Stomach (tissue), 9 donors: ENCODE data around the gene RHD. TPM values are rescaled to one million over a fixed set of nuclear protein-coding genes. Genes with fewer than 3 reads are reported as not detected.
"Not testable (repeated sequence)": the region's sequence is repeated elsewhere in the genome, so short reads cannot be mapped to it uniquely, and the experiment has no call there.

Experiments used
- DNase-seq, 2 donors: peaks; one replicate each; pipeline versions ENCODE4 v3.0.0 to v3.0.0-alpha.2; 2013 to 2019
- H3K27ac ChIP-seq, 5 donors: fragments of 200-600 bp in 4 of 5; sonication (generic) in 4 of 5; one replicate each; pipeline ENCODE4 v1.5.1; 2013 to 2019; ENCODE audit warnings: mild to moderate bottlenecking in 1 of 5, moderate library complexity in 1 of 5
- H3K27me3 ChIP-seq, 3 donors: fragments of 200-600 bp; sonication (generic); one replicate each; pipeline ENCODE4 v1.5.1; 2017 to 2019; ENCODE audit warnings: mixed run types in 1 of 3
- H3K36me3 ChIP-seq, 4 donors: fragments of 200-600 bp; sonication (generic); 1 replicate in 3 of 4; 2 replicates in 1 of 4; pipeline ENCODE4 v1.5.1; 2016 to 2019
- H3K4me1 ChIP-seq, 4 donors: fragments of 200-600 bp; sonication (generic); one replicate each; pipeline ENCODE4 v1.5.1; 2016 to 2019
- H3K4me3 ChIP-seq, 4 donors: fragments of 200-600 bp; sonication (generic) in 3 of 4; one replicate each; pipeline ENCODE4 v1.5.1; 2016 to 2019; ENCODE audit warnings: mild to moderate bottlenecking in 1 of 4
- H3K9me3 ChIP-seq, 4 donors: fragments of 200-600 bp; sonication (generic); one replicate each; pipeline ENCODE4 v1.5.1; 2016 to 2019
- CTCF ChIP-seq, 7 experiments: fragments of 450-650 bp in 4 of 7; fragments of 200-600 bp in 3 of 7; sonication (generic) in 3 of 7; IDR thresholded peaks; one replicate each; pipeline ENCODE4 v1.5.1; 2016 to 2019; ENCODE audit warnings: antibody characterized with exemption in 7 of 7, control low read depth in 2 of 7, mild to moderate bottlenecking in 1 of 7
- EP300 ChIP-seq: sonication (generic); formaldehyde crosslinking; IDR thresholded peaks from one replicate; pipeline ENCODE4 v1.6.1; 2017; ENCODE audit warnings: antibody characterized with exemption
- POLR2A ChIP-seq, 4 donors: fragments of 450-650 bp; IDR thresholded peaks; one replicate each; pipeline ENCODE4 v1.6.1; 2016; ENCODE audit warnings: antibody characterized with exemption in 4 of 4, control low read depth in 2 of 4, mild to moderate bottlenecking in 1 of 4, moderate library complexity in 1 of 4
- POLR2AphosphoS5 ChIP-seq, 3 donors: sonication (generic); formaldehyde crosslinking; IDR thresholded peaks; one replicate each; pipeline ENCODE4 v1.6.1; 2016; ENCODE audit warnings: antibody characterized with exemption in 3 of 3
- WGBS, 5 donors: extraction: QIAGEN DNeasy Blood & Tissue Kit in 3 of 5; methylation state at CpG; one replicate each; pipeline versions ENCODE4 v1.1.5 to v1.1.7; 2013 to 2018; 5-methylcytosine and 5-hydroxymethylcytosine counted together
- intact Hi-C: fragments of 100-400 bp; cut with DNase I; formaldehyde crosslinking; loops from one replicate; pipeline ENCODE4 v1.15.1; 2023; ENCODE audit warnings: low total_unique reads
- polyA plus RNA-seq, 3 donors: library from polyadenylated mRNA; stranded (reverse); fragments of 200-250 nt; gene quantifications; one replicate each; pipeline ENCODE4 v1.2.3, GENCODE V29; 2013
- total RNA-seq, 5 donors: library from RNA; depleted of rRNA; stranded (reverse); fragments of >200 nt; gene quantifications; one replicate each; pipeline versions ENCODE4 v1.1.0 to v1.2.3, GENCODE V29; 2014 to 2016
- donor health status: healthy with polysubstance abuse.
- donor health status: Bipolar disorder and iron deficiency.
- donor health status: healthy.

Gene RHD
- total and polyA plus RNA-seq, 8 donors = 0.18 TPM; not detected in 7

GRCh38 chr1:25369241-25369640 is 96.9 kb downstream of the RHD start:
- Histone ChIP-seq H3K27me3 (no peaks in the 10 kb centered on the region), H3K27ac (no peak overlapping the region), H3K36me3 (no peaks in the 10 kb centered on the region), H3K9me3 (no peaks in the 10 kb centered on the region), H3K4me1 (no peaks in the 10 kb centered on the region), H3K4me3 (no peak overlapping the region)
- WGBS, 5 donors = 71 to 94% (median 86%) methylated on average over 4 of the region's 4 CpGs
- no peak for DNase-seq
- no peak for TF ChIP-seq POLR2AphosphoS5 (IDR thresholded peaks at IDR 0.05)
- TF ChIP-seq POLR2A (IDR thresholded peaks at IDR 0.05) = no peak
- no peak for TF ChIP-seq CTCF (IDR thresholded peaks at IDR 0.05)
- no peak for TF ChIP-seq EP300
- intact Hi-C loops = no loop called here

GRCh38 chr1:25369691-25370271 is 97.5 kb downstream of the RHD start:
- intact Hi-C loops, H3K4me1 ChIP-seq: not testable (repeated sequence)
- WGBS, 5 donors = 77 to 90% (median 83%) methylated on average over 12 of the region's 12 CpGs

GRCh38 chr1:25371757-25372156 is 99.4 kb downstream of the RHD start:
- DNase-seq, H3K9me3 ChIP-seq, H3K4me1 ChIP-seq, H3K4me3 ChIP-seq, intact Hi-C loops, H3K27me3 ChIP-seq, H3K36me3 ChIP-seq, H3K27ac ChIP-seq: not testable (repeated sequence)
- WGBS, 5 donors = 80 to 84% (median 82%) methylated on average over 7 of the region's 7 CpGs

More at GRCh38 chr1:25369691-25370271, 97.5 kb downstream of the RHD start:
- H3K27me3 ChIP-seq, H3K9me3 ChIP-seq, H3K36me3 ChIP-seq, DNase-seq, H3K4me3 ChIP-seq, H3K27ac ChIP-seq: not testable (repeated sequence)

GRCh38 chr1:25378367-25378766 is 106.1 kb downstream of the RHD start:
- 81 to 87% (median 83%) methylated on average over 3 of the region's 3 CpGs for WGBS, 5 donors
- H3K27ac ChIP-seq, H3K4me1 ChIP-seq, H3K27me3 ChIP-seq, H3K4me3 ChIP-seq, intact Hi-C loops, H3K9me3 ChIP-seq, DNase-seq, H3K36me3 ChIP-seq: not testable (repeated sequence)

Other genes starting within 250 kb of the RHD start
- gene SYF2, start 40.0 kb upstream of the RHD start, total RNA-seq = 10 to 100 TPM; 17.9 to 57.3 (median 29.8) TPM
- gene SYF2, start 40.0 kb upstream of the RHD start, polyA plus RNA-seq = 100 to 1,000 TPM in 1 of 3 donors, 10 to 100 TPM in 2; 71.1 to 146 (median 85.2) TPM
- 100 to 1,000 TPM in 4 of 5 donors, 10 to 100 TPM in 1; 95.8 to 476 (median 158) TPM for gene RSRP1, start 25.1 kb upstream of the RHD start, total RNA-seq
- 100 to 1,000 TPM in 1 of 3 donors, 10 to 100 TPM in 2; 12.8 to 211 (median 44.2) TPM for gene RSRP1, start 25.1 kb upstream of the RHD start, polyA plus RNA-seq
- gene TMEM50A, start 65.8 kb downstream of the RHD start, total RNA-seq = 100 to 1,000 TPM in 1 of 5 donors, 10 to 100 TPM in 4; 27.2 to 115 (median 67.2) TPM
- 10 to 100 TPM; 40.5 to 83.3 (median 43.7) TPM for gene TMEM50A, start 65.8 kb downstream of the RHD start, polyA plus RNA-seq
- gene RHCE, start 148.3 kb downstream of the RHD start, total RNA-seq = 1 to 10 TPM in 1 of 5 donors, not detected in 4; 2.9 TPM
- under 1 TPM in 1 of 3 donors, not detected in 2; 0.13 TPM for gene RHCE, start 148.3 kb downstream of the RHD start, polyA plus RNA-seq
- gene MACO1, start 158.4 kb downstream of the RHD start, total RNA-seq = 10 to 100 TPM in 4 of 5 donors, 1 to 10 TPM in 1; 4.9 to 19.8 (median 14.8) TPM
- 1 to 10 TPM; 5.4 to 9.3 (median 5.7) TPM for gene MACO1, start 158.4 kb downstream of the RHD start, polyA plus RNA-seq